Islet of Langerhans (tissue), 1 donor: ENCODE measurements around the gene C17orf75.
"Not testable (repeated sequence)": the region's sequence is repeated elsewhere in the genome, so short reads cannot be mapped to it uniquely, and the experiment has no call there.

Experiments used
- FAIRE-seq: peaks from one replicate; lab custom pipeline; 2011; peaks lifted over from hg19 to GRCh38; lab: Jason Lieb, UNC

The C17orf75 gene

GRCh38 chr17:32341857-32342602 is at the start of gene C17orf75:
TSS of gene C17orf75 (minus strand) at chr17:32342173. CDS start at chr17:32342139, 34 bp downstream.
- FAIRE-seq = no peak

GRCh38 chr17:32388613-32389459 is 46.9 kb upstream of the C17orf75 start:
- no peak for FAIRE-seq

GRCh38 chr17:32388128-32388527 is 46.2 kb upstream of the C17orf75 start:
- FAIRE-seq = not testable (repeated sequence)

DNA sequence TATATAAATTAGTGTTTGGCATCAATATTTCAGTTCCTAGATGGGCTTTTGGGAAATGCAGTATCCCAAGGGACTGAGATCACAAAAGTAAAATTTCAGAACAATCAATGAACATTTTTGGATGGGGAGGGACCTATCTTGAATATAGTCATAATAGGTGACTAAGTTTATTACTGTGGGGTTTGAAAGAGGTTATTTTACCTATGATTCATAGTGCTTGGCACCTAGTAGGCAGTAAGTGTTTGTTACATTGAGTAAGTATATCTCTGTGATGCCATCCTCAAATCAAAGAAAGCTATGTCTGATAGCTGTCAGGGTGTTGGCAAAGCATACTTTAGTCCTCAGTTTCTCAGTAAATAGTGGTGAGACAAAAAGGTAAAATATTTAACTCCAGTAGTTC is 44.9 kb upstream of the C17orf75 start:
- FAIRE-seq = no peak

GRCh38 chr17:32385971-32386370 is 44.0 kb upstream of the C17orf75 start:
- FAIRE-seq = no peak

DNA sequence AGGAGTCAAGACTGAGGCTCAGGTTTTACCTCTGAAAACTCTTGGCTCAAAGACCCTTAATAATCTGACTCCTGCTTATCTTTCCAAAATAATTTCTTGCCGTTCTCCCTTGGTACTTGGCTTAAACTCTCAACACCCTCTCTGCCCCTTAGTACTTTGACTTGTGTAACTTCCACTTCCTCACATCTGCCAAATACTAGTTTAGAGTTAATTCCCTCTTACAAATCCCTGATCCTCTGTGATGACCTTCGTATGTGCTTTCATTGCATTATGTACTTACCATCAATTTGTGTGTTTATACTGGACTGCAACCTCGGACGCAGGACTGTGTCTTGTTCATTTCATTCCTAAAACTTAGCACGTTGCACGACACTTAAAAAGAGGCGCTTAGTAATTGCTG is 43.1 kb upstream of the C17orf75 start:
- no peak for FAIRE-seq

- FAIRE-seq = no peak
These were observed 42.0 kb upstream of the C17orf75 start for GRCh38 chr17:32383926-32384434.

- FAIRE-seq = no peak
These were observed 40.7 kb upstream of the C17orf75 start for GRCh38 chr17:32382526-32383223.

GRCh38 chr17:32370426-32370825 is 28.5 kb upstream of the C17orf75 start:
- FAIRE-seq = no peak

DNA sequence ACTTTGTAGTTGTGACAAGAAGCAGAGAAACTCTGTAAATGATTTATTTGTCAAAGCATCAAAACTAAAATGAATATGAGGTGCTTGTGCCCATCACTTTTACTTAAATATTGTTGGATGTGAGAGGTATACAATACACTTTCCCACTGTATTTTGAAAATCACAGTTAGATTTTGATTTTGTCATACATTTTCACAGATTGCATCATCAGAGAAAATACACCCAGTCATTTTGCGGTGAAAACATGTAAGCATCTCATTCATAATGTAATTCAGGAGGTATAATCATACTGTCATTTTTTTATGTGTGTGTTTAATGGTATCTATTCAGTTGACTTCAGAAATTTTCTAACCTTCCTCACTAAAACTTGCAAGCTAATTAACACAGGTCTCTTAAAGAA is 19.3 kb upstream of the C17orf75 start:
- FAIRE-seq = no peak

- no peak for FAIRE-seq
These were observed 15.6 kb upstream of the C17orf75 start for GRCh38 chr17:32357615-32358014.

DNA sequence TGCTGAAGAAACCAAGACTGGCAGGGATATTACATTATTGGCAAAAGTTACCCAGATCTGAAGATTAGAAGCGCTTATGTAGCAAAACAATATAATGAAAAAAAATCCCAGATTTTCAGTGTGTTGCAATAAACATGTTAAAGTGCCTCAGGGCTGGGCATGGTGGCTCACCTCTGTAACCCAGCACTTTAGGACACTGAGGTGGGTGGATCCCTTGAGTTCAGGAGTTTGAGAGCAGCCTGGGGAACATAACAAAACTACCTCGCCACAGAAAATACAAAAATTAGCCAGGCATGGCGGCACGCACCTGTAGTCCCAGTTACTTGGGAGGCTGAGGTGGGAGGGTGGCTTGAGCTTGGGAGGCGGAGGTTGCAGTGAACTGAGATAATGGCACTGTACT is 14.8 kb upstream of the C17orf75 start:
- FAIRE-seq = no peak

DNA sequence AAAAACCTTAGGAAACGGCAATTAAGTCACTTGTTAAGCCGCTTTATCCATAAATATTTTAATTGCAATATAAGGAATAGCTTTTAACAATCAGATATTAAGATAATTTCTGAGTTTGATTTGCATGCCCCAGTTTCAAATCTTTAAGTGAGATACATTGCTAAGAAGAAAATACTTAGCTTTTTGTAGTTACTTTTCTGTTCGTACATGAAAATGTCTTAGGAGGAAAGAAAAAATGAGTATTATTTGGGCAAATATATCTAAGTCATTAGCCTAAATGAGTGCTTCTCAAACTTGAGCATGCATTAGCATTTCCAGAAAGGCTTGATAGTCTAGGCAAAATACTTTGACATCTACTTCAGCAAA is 14.4 kb upstream of the C17orf75 start:
- FAIRE-seq = no peak

DNA sequence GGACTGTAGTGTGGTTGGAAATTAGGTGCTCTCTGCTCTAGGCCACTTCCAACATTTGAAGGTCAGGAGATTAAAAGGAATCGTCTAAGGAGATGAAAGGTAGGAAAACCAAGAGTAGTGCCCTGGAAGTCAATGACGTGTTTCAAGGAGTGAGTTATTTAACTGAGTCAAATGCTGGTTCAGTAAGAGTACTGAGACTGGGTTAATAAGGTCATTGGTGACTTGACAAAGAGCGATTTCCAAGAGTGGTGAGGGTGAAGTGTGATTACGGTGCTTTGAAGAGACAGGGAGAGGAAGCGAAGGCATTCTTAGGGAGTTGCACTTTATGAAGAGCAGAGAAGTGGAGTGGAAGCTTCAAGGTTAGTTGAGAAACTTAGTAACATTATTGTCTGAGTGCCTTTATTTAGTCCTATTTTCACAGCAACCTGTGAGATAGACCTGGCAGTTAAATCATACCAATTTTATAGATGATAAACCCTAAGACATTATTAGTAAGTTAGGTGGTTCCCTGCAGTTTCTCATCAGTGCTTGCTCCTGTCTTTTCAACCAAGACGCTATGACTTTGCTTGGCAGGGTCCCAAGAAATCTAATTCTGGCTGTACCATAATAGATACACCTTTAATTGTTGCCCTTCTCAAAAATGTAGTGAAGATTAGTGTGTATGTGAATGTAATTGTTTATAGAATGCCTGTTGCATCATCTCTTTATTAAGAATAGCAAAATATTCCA is 13.8 kb upstream of the C17orf75 start:
- FAIRE-seq = no peak

GRCh38 chr17:32352734-32353133 is 10.8 kb upstream of the C17orf75 start:
- not testable (repeated sequence) for FAIRE-seq

- no peak for FAIRE-seq
These were observed 8.9 kb upstream of the C17orf75 start for GRCh38 chr17:32350666-32351418.

GRCh38 chr17:32349854-32350665 is 8.1 kb upstream of the C17orf75 start, which contains the start of gene ZNF207:
TSS of gene ZNF207 (plus strand) at chr17:32350157. CDS start at chr17:32350286, 129 bp downstream.
- FAIRE-seq = peak; percentile 70

DNA sequence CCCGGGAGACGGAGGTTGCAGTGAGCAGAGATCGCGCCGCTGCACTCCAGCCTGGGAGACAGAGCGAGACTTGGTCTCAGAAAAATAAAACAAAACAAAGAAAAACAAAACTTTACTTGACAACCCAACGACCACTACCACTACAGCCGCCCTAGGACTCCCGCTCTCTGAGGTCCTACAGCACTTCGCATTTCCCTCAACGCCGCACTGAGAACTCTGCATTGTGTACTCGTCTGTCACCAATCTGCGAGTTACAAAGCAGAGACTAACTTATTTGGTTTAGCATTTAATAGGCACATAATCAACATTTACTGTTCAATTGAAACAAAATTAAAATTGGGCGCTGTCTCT is 7.5 kb upstream of the C17orf75 start:
- no peak for FAIRE-seq

- FAIRE-seq = no peak
These were observed 6.5 kb upstream of the C17orf75 start for GRCh38 chr17:32348483-32348800.

- FAIRE-seq = no peak
These were observed 4.1 kb upstream of the C17orf75 start for GRCh38 chr17:32345951-32346600.
